Breast epithelium (tissue), 4 donors: ENCODE results near the gene ZNF407. TPM values are rescaled to one million over a fixed set of nuclear protein-coding genes. Genes with fewer than 3 reads are reported as not detected.

Experiments used
- DNase-seq, 2 donors: peaks; one replicate each; pipeline ENCODE4 v3.0.0-alpha.2; 2019; ENCODE audit warnings: low spot score in 2 of 2
- H3K27ac ChIP-seq, 2 donors: fragments of 200-600 bp; sonication (generic) in 1 of 2; one replicate each; pipeline ENCODE4 v1.5.1; 2016 to 2019; ENCODE audit warnings: mild to moderate bottlenecking in 1 of 2
- H3K27me3 ChIP-seq, 2 donors: fragments of 200-600 bp; sonication (generic) in 1 of 2; one replicate each; pipeline versions ENCODE4 v1.5.1 to v1.6.0; 2017 to 2019; ENCODE audit warnings: control low read depth in 1 of 2, mild to moderate bottlenecking in 1 of 2
- H3K36me3 ChIP-seq: fragments of 200-600 bp; one replicate; pipeline ENCODE4 v1.5.1; 2019
- H3K4me1 ChIP-seq, 2 donors: fragments of 200-600 bp; sonication (generic); one replicate each; pipeline ENCODE4 v1.5.1; 2016 to 2019; ENCODE audit warnings: control low read depth in 1 of 2
- H3K4me3 ChIP-seq, 3 donors: fragments of 200-600 bp; sonication (generic); 1 replicate in 2 of 3; 2 replicates in 1 of 3; pipeline ENCODE4 v1.5.1; 2016 to 2019; ENCODE audit warnings: mild to moderate bottlenecking in 3 of 3, moderate library complexity in 2 of 3
- H3K9me3 ChIP-seq, 2 donors: fragments of 200-600 bp; sonication (generic) in 1 of 2; one replicate each; pipeline ENCODE4 v1.5.1; 2016 to 2019; ENCODE audit warnings: control low read depth in 1 of 2
- CTCF ChIP-seq, 3 donors: fragments of 450-650 bp; IDR thresholded peaks; one replicate each; pipeline ENCODE4 v1.5.1; 2016 to 2017; ENCODE audit warnings: antibody characterized with exemption in 3 of 3, mild to moderate bottlenecking in 3 of 3, moderate library complexity in 3 of 3
- POLR2A ChIP-seq: fragments of 450-650 bp; IDR thresholded peaks from one replicate; pipeline ENCODE4 v1.6.1; 2016; ENCODE audit warnings: antibody characterized with exemption, mild to moderate bottlenecking, moderate library complexity
- POLR2AphosphoS5 ChIP-seq, 3 donors: sonication (generic); formaldehyde crosslinking; IDR thresholded peaks; one replicate each; pipeline ENCODE4 v1.6.1; 2017; ENCODE audit warnings: antibody characterized with exemption in 3 of 3
- intact Hi-C: fragments of 100-400 bp; cut with DNase I; formaldehyde crosslinking; loops from one replicate; pipeline ENCODE4 v1.15.1; 2023; ENCODE audit warnings: low total_unique reads
- total RNA-seq, 3 donors: library from RNA; depleted of rRNA; stranded (reverse); fragments of >200 nt; gene quantifications; one replicate each; pipeline ENCODE4 v1.1.0, GENCODE V29; 2016

The ZNF407 gene
- total RNA-seq, 3 donors from 2014 or later, result 14.9 to 30.1 (median 22.3) TPM

DNA sequence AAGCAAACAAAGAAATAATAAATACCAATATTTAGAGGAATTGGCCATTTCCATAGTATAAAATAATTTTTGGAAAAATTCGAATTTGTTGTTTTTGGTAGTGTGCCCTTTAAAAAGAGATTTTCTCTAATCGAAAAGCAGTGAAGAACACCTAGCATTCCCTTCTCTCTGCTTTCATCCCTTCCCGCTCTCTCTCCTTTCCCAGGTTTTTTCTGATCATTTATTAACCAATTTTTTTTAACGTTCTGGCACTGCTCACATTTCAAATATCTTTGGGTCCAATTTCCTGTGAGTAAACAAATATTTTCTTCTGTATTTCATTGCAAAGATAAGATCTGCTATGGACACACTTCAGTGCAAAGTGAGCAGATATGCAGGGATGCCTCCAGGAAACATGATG lies 101.2 kb downstream of the ZNF407 start:
- intact Hi-C loops, result no loop called here
- Histone ChIP-seq H3K27me3 (no peaks in the 10 kb centered on the region), H3K4me1 (no peaks in the 10 kb centered on the region), H3K27ac (no peak overlapping the region), H3K4me3 (no peak overlapping the region), H3K9me3 (no peaks in the 10 kb centered on the region), H3K36me3 (no peaks in the 10 kb centered on the region)
- DNase-seq, result no peak
- TF ChIP-seq CTCF (IDR thresholded peaks at IDR 0.05), result no peak
- TF ChIP-seq POLR2AphosphoS5 (IDR thresholded peaks at IDR 0.05), result no peak
- TF ChIP-seq POLR2A, result no peak

DNA sequence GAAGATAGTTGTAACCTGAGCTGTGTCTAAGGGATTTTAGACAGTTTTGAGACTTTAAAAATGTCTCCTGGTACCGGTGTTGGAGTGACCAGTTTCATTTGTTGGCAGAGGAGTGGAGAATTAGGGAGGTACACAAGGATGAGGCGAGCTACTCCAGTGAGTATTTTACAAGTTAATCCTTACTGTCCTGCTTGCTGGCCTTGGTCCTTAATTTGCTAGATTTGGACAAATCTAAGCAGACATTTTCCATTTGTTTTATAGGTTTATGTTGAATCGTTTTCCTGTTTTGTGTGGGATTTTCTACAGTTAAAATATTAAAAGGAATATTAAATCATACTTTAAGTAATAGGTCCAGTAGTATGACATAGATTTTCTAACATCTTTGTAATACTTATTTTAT lies 101.8 kb downstream of the ZNF407 start:
- no peaks in the 10 kb centered on the region for H3K4me1 ChIP-seq
- no peak overlapping the region for H3K4me3 ChIP-seq
- H3K9me3 ChIP-seq, result no peaks in the 10 kb centered on the region
- no peaks in the 10 kb centered on the region for H3K27me3 ChIP-seq
- intact Hi-C loops, result no loop called here
- no peak for DNase-seq
- no peak for TF ChIP-seq POLR2AphosphoS5 (IDR thresholded peaks at IDR 0.05)
- no peak for TF ChIP-seq POLR2A
- TF ChIP-seq CTCF (IDR thresholded peaks at IDR 0.05), result no peak
- H3K27ac ChIP-seq, result no peak overlapping the region
- no peaks in the 10 kb centered on the region for H3K36me3 ChIP-seq

- Histone ChIP-seq H3K4me3 (no peak overlapping the region), H3K36me3 (no peaks in the 10 kb centered on the region), H3K27ac (no peak overlapping the region), H3K4me1 (no peaks in the 10 kb centered on the region), H3K9me3 (no peaks in the 10 kb centered on the region), H3K27me3 (no peaks in the 10 kb centered on the region)
- intact Hi-C loops, result loop anchor here (5.0 kb wide), 1 partner anchor 724 kb away; the partner anchor contains the start of gene SMIM21
- DNase-seq, result no peak
- TF ChIP-seq POLR2A (no peak), CTCF (IDR thresholded peaks at IDR 0.05) (no peak), POLR2AphosphoS5 (IDR thresholded peaks at IDR 0.05) (no peak)
Observed at GRCh38 chr18:74702950-74703349, 105.3 kb downstream of the ZNF407 start.

DNA sequence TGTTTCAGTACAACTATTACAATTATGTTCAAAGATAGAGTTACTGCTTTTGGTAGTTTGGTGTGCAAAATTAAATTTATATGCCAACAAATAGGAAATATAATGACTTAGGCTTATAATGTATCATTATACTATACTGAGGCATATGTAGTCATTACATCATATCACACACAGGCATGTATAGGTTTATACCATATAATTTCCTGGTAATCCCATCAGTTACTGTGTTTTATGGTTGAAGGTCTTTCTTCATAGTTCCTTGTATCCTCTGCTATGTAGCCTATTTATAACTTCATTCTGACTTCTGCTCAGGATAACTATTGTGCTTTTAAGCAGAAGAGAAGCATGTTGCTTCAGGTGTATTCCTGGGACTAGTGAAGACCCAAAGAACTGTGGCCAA lies 110.5 kb downstream of the ZNF407 start:
- intact Hi-C loops, result no loop called here
- no peak overlapping the region for H3K4me3 ChIP-seq
- H3K9me3 ChIP-seq, result no peaks in the 10 kb centered on the region
- no peaks in the 10 kb centered on the region for H3K4me1 ChIP-seq
- H3K27me3 ChIP-seq, result no peaks in the 10 kb centered on the region
- TF ChIP-seq POLR2AphosphoS5 (IDR thresholded peaks at IDR 0.05) (no peak), CTCF (IDR thresholded peaks at IDR 0.05) (no peak), POLR2A (no peak)
- H3K36me3 ChIP-seq, result no peaks in the 10 kb centered on the region
- DNase-seq, result no peak
- no peak overlapping the region for H3K27ac ChIP-seq

GRCh38 chr18:74709452-74709851 lies 111.8 kb downstream of the ZNF407 start:
- no peak for DNase-seq
- no peak for TF ChIP-seq POLR2AphosphoS5 (IDR thresholded peaks at IDR 0.05)
- TF ChIP-seq CTCF (IDR thresholded peaks at IDR 0.05), result no peak
- TF ChIP-seq POLR2A, result no peak
- H3K9me3 ChIP-seq, result no peaks in the 10 kb centered on the region
- no peaks in the 10 kb centered on the region for H3K27me3 ChIP-seq
- no peak overlapping the region for H3K4me3 ChIP-seq
- intact Hi-C loops, result no loop called here
- H3K36me3 ChIP-seq, result no peaks in the 10 kb centered on the region
- no peak overlapping the region for H3K27ac ChIP-seq
- no peaks in the 10 kb centered on the region for H3K4me1 ChIP-seq
